CD4-positive, alpha-beta T cell treated with Interferon alpha-2 for 1 hour (primary cell): Measurements from ENCODE around the gene SCN5A.

Source experiments
- DNase-seq, 2 donors: peaks; one replicate each; pipeline ENCODE4 v3.0.0-alpha.2; 2020 to 2022

SCN5A gene

GRCh38 chr3:38595393-38595792 is 54.1 kb downstream of the SCN5A start:
- DNase-seq: no peak

GRCh38 chr3:38590521-38590920 is 59.0 kb downstream of the SCN5A start:
- no peak for DNase-seq

GRCh38 chr3:38588995-38589937 is 60.2 kb downstream of the SCN5A start:
- no peak for DNase-seq

GRCh38 chr3:38588371-38588971 is 61.0 kb downstream of the SCN5A start:
- no peak for DNase-seq

- no peak for DNase-seq
These were observed 61.8 kb downstream of the SCN5A start for GRCh38 chr3:38587548-38588131.

- no peak for DNase-seq
These were observed 62.7 kb downstream of the SCN5A start for GRCh38 chr3:38586546-38587520.

- DNase-seq: no peak
These were observed 63.6 kb downstream of the SCN5A start for GRCh38 chr3:38585791-38586420.

- no peak for DNase-seq
These were observed 65.8 kb downstream of the SCN5A start for GRCh38 chr3:38583688-38584087.

GRCh38 chr3:38582941-38583645 is 66.4 kb downstream of the SCN5A start:
- DNase-seq: no peak

GRCh38 chr3:38582316-38582715 is 67.2 kb downstream of the SCN5A start:
- DNase-seq: no peak

- no peak for DNase-seq
These were observed 67.7 kb downstream of the SCN5A start for GRCh38 chr3:38581774-38582173.

GRCh38 chr3:38580450-38581382 is 68.8 kb downstream of the SCN5A start:
- no peak for DNase-seq

GRCh38 chr3:38579551-38580449 is 69.7 kb downstream of the SCN5A start:
- DNase-seq: peak in 1 of 2 donors; percentile 5

- no peak for DNase-seq
These were observed 70.3 kb downstream of the SCN5A start for GRCh38 chr3:38579141-38579540.

GRCh38 chr3:38578551-38578950 is 70.9 kb downstream of the SCN5A start:
- no peak for DNase-seq

GRCh38 chr3:38578081-38578475 is 71.4 kb downstream of the SCN5A start:
- no peak for DNase-seq

GRCh38 chr3:38577371-38578080 is 72.0 kb downstream of the SCN5A start:
- DNase-seq: no peak

GRCh38 chr3:38576526-38577370 is 72.7 kb downstream of the SCN5A start:
- no peak for DNase-seq
